ENCODE results near the gene THAP11.
A peak's percentile ranks its signal among the peaks of the same experiment; 100 is the strongest.

THAP11 gene

DNA sequence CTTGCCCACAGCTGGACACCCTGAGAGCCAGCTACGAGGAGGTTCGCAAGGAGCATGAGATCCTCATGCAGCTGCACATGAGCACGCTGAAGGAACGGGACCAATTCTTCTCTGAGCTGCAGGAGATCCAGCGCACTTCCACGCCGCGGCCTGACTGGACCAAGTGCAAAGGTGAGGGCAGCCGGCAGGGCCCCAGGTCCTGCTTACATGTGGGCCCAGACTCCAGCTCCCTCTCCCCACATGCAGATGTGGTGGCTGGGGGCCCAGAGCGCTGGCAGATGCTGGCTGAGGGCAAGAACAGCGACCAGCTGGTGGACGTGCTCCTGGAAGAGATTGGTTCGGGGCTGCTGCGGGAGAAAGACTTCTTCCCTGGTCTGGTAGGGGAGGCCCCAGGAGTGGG is 16.2 kb upstream of the THAP11 start:
- H3K4me1 ChIP-seq (ENCODE audit: insufficient read depth, low read length, severe bottlenecking) = peaks cover 7% of the 10 kb centered on the region

DNA sequence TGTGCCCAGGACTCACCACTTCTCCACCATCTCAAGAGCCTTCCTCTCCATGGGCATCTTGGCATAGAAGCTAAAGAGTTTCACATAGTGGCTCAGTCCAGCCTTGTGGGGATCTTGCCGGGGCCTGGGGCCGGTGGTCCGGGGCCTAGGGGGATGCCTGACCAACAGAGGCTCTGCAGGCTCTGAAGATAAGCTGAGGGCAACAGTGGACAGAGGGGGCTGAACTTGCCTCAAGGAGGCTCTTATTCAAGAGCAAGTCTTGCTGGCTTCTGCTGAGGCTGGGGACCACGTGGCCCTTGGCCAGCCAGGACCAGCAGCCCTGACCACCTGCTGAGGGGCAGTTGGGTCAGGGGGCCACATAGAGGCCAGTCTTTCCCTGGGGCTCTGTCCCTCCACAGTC is 13.5 kb upstream of the THAP11 start:
- no peaks in the 10 kb centered on the region for H4K20me1 ChIP-seq (ENCODE audit: insufficient read depth, low read length)
- peaks cover 19% of the 10 kb centered on the region for H3K4me1 ChIP-seq (ENCODE audit: insufficient read depth, low read length, severe bottlenecking)
- H3K27me3 ChIP-seq (ENCODE audit: insufficient read depth, low read length) = no peaks in the 10 kb centered on the region
- H3F3A ChIP-seq (ENCODE audit: insufficient read depth, low read length) = no peaks in the 10 kb centered on the region
- no peak overlapping the region for H3K27ac ChIP-seq (ENCODE audit: low read depth, low read length, poor library complexity, severe bottlenecking)
- H3K4me3 ChIP-seq (ENCODE audit: low read depth, low read length, poor library complexity, severe bottlenecking) = no peak overlapping the region
- 0 out of 2 replicates have a peak, but pooled peaks cover 3% of the 10 kb centered on the region for H3K79me2 ChIP-seq (ENCODE audit: insufficient read depth, low read length)
- H2AFZ ChIP-seq (ENCODE audit: low read length) = no peak overlapping the region
- peaks cover 53% of the 10 kb centered on the region; the same call in 1 of the 2 replicates for H3K36me3 ChIP-seq (ENCODE audit: insufficient read depth, low read length)
- no peaks in the 10 kb centered on the region for H3K9me3 ChIP-seq (ENCODE audit: low read length)
- TF ChIP-seq, protein P1, sequence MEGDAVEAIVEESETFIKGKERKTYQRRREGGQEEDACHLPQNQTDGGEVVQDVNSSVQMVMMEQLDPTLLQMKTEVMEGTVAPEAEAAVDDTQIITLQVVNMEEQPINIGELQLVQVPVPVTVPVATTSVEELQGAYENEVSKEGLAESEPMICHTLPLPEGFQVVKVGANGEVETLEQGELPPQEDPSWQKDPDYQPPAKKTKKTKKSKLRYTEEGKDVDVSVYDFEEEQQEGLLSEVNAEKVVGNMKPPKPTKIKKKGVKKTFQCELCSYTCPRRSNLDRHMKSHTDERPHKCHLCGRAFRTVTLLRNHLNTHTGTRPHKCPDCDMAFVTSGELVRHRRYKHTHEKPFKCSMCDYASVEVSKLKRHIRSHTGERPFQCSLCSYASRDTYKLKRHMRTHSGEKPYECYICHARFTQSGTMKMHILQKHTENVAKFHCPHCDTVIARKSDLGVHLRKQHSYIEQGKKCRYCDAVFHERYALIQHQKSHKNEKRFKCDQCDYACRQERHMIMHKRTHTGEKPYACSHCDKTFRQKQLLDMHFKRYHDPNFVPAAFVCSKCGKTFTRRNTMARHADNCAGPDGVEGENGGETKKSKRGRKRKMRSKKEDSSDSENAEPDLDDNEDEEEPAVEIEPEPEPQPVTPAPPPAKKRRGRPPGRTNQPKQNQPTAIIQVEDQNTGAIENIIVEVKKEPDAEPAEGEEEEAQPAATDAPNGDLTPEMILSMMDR (IDR thresholded peaks at IDR 0.05; ENCODE audit: low read length) = no peak
- TF ChIP-seq EZH2 (IDR thresholded peaks at IDR 0.05; ENCODE audit: borderline replicate concordance, low read length) = no peak
- H3K9me2 ChIP-seq (ENCODE audit: low read depth, low read length) = no peaks in the 10 kb centered on the region
- no peak overlapping the region for H3K4me2 ChIP-seq (ENCODE audit: low read length)
- H3K9ac ChIP-seq (ENCODE audit: low read length) = no peak overlapping the region

More for the DNA sequence above, 16.2 kb upstream of the THAP11 start:
- Histone ChIP-seq H3K4me2 (ENCODE audit: low read length) (no peak overlapping the region), H3F3A (ENCODE audit: insufficient read depth, low read length) (no peaks in the 10 kb centered on the region), H3K79me2 (ENCODE audit: insufficient read depth, low read length) (no peaks in the 10 kb centered on the region), H3K36me3 (ENCODE audit: insufficient read depth, low read length) (peaks cover 40% of the 10 kb centered on the region; the same call in 1 of the 2 replicates), H3K9me2 (ENCODE audit: low read depth, low read length) (no peaks in the 10 kb centered on the region), H2AFZ (ENCODE audit: low read length) (no peak overlapping the region), H3K27me3 (ENCODE audit: insufficient read depth, low read length) (no peaks in the 10 kb centered on the region), H4K20me1 (ENCODE audit: insufficient read depth, low read length) (no peaks in the 10 kb centered on the region), H3K9me3 (ENCODE audit: low read length) (no peaks in the 10 kb centered on the region), H3K9ac (ENCODE audit: low read length) (no peak overlapping the region), H3K4me3 (ENCODE audit: low read depth, low read length, poor library complexity, severe bottlenecking) (no peak overlapping the region), H3K27ac (ENCODE audit: low read depth, low read length, poor library complexity, severe bottlenecking) (no peak overlapping the region)
- TF ChIP-seq EZH2 (IDR thresholded peaks at IDR 0.05; ENCODE audit: borderline replicate concordance, low read length) = no peak
- TF ChIP-seq, protein P1 (IDR thresholded peaks at IDR 0.05; ENCODE audit: low read length) = no peak

DNA sequence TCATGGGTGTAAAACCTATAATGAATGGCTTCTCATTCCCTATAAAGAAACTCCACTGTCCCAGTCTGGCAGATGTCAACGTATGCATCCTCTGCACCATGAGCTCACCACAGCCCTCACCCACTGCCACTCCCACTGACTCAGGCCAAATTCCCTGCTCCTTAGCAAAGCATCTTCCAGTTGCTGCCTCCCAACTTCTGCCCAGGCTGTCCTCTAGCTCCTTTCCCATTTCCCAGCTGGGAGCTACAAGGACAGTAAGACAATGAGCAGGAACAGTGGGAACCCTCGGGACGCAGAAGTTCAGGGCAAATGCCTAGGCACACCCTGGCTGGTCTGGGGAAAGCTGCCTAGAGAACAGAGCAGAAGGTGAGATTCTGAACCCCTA is 9.1 kb upstream of the THAP11 start:
- no peak overlapping the region for H2AFZ ChIP-seq (ENCODE audit: low read length)
- no peaks in the 10 kb centered on the region for H3K27me3 ChIP-seq (ENCODE audit: insufficient read depth, low read length)
- peak overlapping the region; percentile 100 for H3K4me2 ChIP-seq (ENCODE audit: low read length)
- H3K36me3 ChIP-seq (ENCODE audit: insufficient read depth, low read length) = peaks cover 40% of the 10 kb centered on the region; the same call in 1 of the 2 replicates
- H3K4me1 ChIP-seq (ENCODE audit: insufficient read depth, low read length, severe bottlenecking) = peaks cover 18% of the 10 kb centered on the region
- no peak for TF ChIP-seq EZH2 (IDR thresholded peaks at IDR 0.05; ENCODE audit: borderline replicate concordance, low read length)
- TF ChIP-seq, protein P1 (IDR thresholded peaks at IDR 0.05; ENCODE audit: low read length) = no peak
- H3F3A ChIP-seq (ENCODE audit: insufficient read depth, low read length) = no peaks in the 10 kb centered on the region
- H3K4me3 ChIP-seq (ENCODE audit: low read depth, low read length, poor library complexity, severe bottlenecking) = peak overlapping the region; percentile 78
- no peaks in the 10 kb centered on the region for H3K9me3 ChIP-seq (ENCODE audit: low read length)
- 0 out of 2 replicates have a peak, but pooled peaks cover 3% of the 10 kb centered on the region for H3K79me2 ChIP-seq (ENCODE audit: insufficient read depth, low read length)
- H3K27ac ChIP-seq (ENCODE audit: low read depth, low read length, poor library complexity, severe bottlenecking) = no peak overlapping the region
- H3K9me2 ChIP-seq (ENCODE audit: low read depth, low read length) = no peaks in the 10 kb centered on the region
- peak overlapping the region; percentile 80 for H3K9ac ChIP-seq (ENCODE audit: low read length)
- no peaks in the 10 kb centered on the region for H4K20me1 ChIP-seq (ENCODE audit: insufficient read depth, low read length)

Measured in OCI-LY1 (cell line).